Activated effector memory CD4-positive, alpha-beta T cell treated with Interleukin-2 at 50 U/mL for 16 hours (primary cell): ENCODE measurements around the gene ME2.
A peak's percentile ranks its signal among the peaks of the same experiment; 100 is the strongest.
"Not testable (repeated sequence)": the region's sequence is repeated elsewhere in the genome, so short reads cannot be mapped to it uniquely, and the experiment has no call there.

ENCODE experiments used
- DNase-seq: peaks from one replicate; pipeline ENCODE4 v3.0.0-alpha.2; 2020

Gene ME2

GRCh38 chr18:50928551-50928950 is 49.6 kb downstream of the ME2 start:
- DNase-seq, result no peak

- no peak for DNase-seq
Measured at GRCh38 chr18:50933684-50934083, 54.8 kb downstream of the ME2 start.

- no peak for DNase-seq
Measured at GRCh38 chr18:50934545-50935211, 55.8 kb downstream of the ME2 start.

GRCh38 chr18:50935493-50936191 is 56.7 kb downstream of the ME2 start:
- DNase-seq, result no peak

GRCh38 chr18:50937183-50937582 is 58.3 kb downstream of the ME2 start:
- DNase-seq, result no peak

- DNase-seq, result no peak
Measured at GRCh38 chr18:50938912-50939311, 60.0 kb downstream of the ME2 start.

GRCh38 chr18:50944245-50944932 is 65.5 kb downstream of the ME2 start:
- no peak for DNase-seq

GRCh38 chr18:50945918-50946317 is 67.0 kb downstream of the ME2 start:
- not testable (repeated sequence) for DNase-seq

- DNase-seq, result no peak
Measured at GRCh38 chr18:50947899-50948298, 69.0 kb downstream of the ME2 start.

- DNase-seq, result no peak
Measured at GRCh38 chr18:50949185-50949584, 70.3 kb downstream of the ME2 start.

GRCh38 chr18:50950626-50951025 is 71.7 kb downstream of the ME2 start:
- no peak for DNase-seq

GRCh38 chr18:50953822-50954221 is 74.9 kb downstream of the ME2 start:
- no peak for DNase-seq

GRCh38 chr18:50955253-50955652 is 76.3 kb downstream of the ME2 start:
- DNase-seq, result no peak

- DNase-seq, result no peak
Measured at GRCh38 chr18:50956116-50956515, 77.2 kb downstream of the ME2 start.

GRCh38 chr18:50961974-50962373 is 83.1 kb downstream of the ME2 start:
- DNase-seq, result no peak

- DNase-seq, result peak; percentile 63
Measured at GRCh38 chr18:50967714-50968661, 89.1 kb downstream of the ME2 start, which contains the start of gene ELAC1. ELAC1 (plus strand) TSS chr18:50968040; CDS start chr18:50974405, 6,365 bp downstream.

- no peak for DNase-seq
Measured at GRCh38 chr18:50969448-50969847, 90.5 kb downstream of the ME2 start.

- DNase-seq, result no peak
Measured at GRCh38 chr18:50970006-50970405, 91.1 kb downstream of the ME2 start.

- not testable (repeated sequence) for DNase-seq
Measured at GRCh38 chr18:50972404-50972803, 93.5 kb downstream of the ME2 start.

- no peak for DNase-seq
Measured at GRCh38 chr18:50973367-50974126, 94.6 kb downstream of the ME2 start.

- no peak for DNase-seq
Measured at GRCh38 chr18:50977037-50977760, 98.3 kb downstream of the ME2 start.
